IMR-90 (cell line): ENCODE results near the gene ADGRG4. TPM values are rescaled to one million over a fixed set of nuclear protein-coding genes. Genes with fewer than 3 reads are reported as not detected.

Source experiments
- ATAC-seq: fragments of 200-7000 bp; cut with Tn5 transposase; 2 replicates; pipeline ENCODE4 v1.9.1; 2020; ENCODE audit warnings: low read depth, mild to moderate bottlenecking, moderate library complexity
- BruUV-seq: library from RNA; stranded (reverse); fragments of 400-500 nt; replicated peaks from 2 replicates; lab custom pipeline; 2021; lab: Mats Ljungman, UMichigan
- CTCF ChIA-PET: fragments of 300-600 bp; formaldehyde crosslinking; extraction: SDS; loops from one replicate; lab custom pipeline; 2021; ENCODE audit warnings: antibody characterized with exemption; lab: Yijun Ruan, JAX
- POLR2A ChIA-PET: fragments of 300-600 bp; sonication (Branson Sonifier 250); formaldehyde crosslinking; loops from one replicate; lab custom pipeline; 2022; ENCODE audit warnings: antibody characterized with exemption; ENCODE audit not compliant: unreplicated experiment; lab: Charles Lee
- DNase-seq: peaks from one replicate; pipeline ENCODE4 v3.0.0; 2013
- H2AFZ ChIP-seq: replicated peaks from 2 replicates; pipeline ENCODE3; 2013; ENCODE audit warnings: low read length, mild to moderate bottlenecking; ENCODE audit not compliant: poor library complexity
- H2AK5ac ChIP-seq: 2 replicates; pipeline ENCODE4 v1.6.1; 2013; ENCODE audit warnings: low read depth, low read length, inconsistent platforms
- H2AK9ac ChIP-seq: replicated peaks from 2 replicates; pipeline ENCODE3; 2013; ENCODE audit warnings: mild to moderate bottlenecking, low read depth, low read length, moderate library complexity; ENCODE audit not compliant: poor library complexity
- H2BK120ac ChIP-seq: 2 replicates; pipeline ENCODE4 v1.6.1; 2013; ENCODE audit warnings: low read depth, low read length, inconsistent platforms
- H2BK15ac ChIP-seq: 3 replicates; pipeline ENCODE4 v1.6.1; 2013; ENCODE audit warnings: low read depth, low read length, inconsistent platforms
- H2BK20ac ChIP-seq: 2 replicates; pipeline ENCODE4 v1.6.1; 2013; ENCODE audit warnings: low read depth, mild to moderate bottlenecking, inconsistent platforms, low read length, moderate library complexity
- H2BK5ac ChIP-seq: 2 replicates; pipeline ENCODE4 v1.6.1; 2013; ENCODE audit warnings: mild to moderate bottlenecking, low read depth, low read length, inconsistent platforms; ENCODE audit not compliant: poor library complexity, severe bottlenecking
- H3K14ac ChIP-seq: replicated peaks from 2 replicates; pipeline ENCODE4 v1.6.1; 2013; ENCODE audit warnings: low read depth, low read length, inconsistent platforms
- H3K18ac ChIP-seq: 2 replicates; pipeline ENCODE4 v1.6.1; 2013; ENCODE audit warnings: low read depth, low read length, control low read depth
- H3K23ac ChIP-seq: 2 replicates; pipeline ENCODE4 v1.6.1; 2013; ENCODE audit warnings: low read depth, low read length, inconsistent platforms
- H3K27ac ChIP-seq: 2 replicates; pipeline ENCODE4 v1.5.1; 2013; ENCODE audit warnings: mild to moderate bottlenecking, control low read depth, low read length; ENCODE audit not compliant: insufficient read depth
- H3K27me3 ChIP-seq: 2 replicates; pipeline ENCODE4 v1.6.1; 2013; ENCODE audit warnings: low read length; ENCODE audit not compliant: control insufficient read depth, insufficient read depth
- H3K36me3 ChIP-seq: 2 replicates; pipeline ENCODE4 v1.6.1; 2013; ENCODE audit warnings: low read length, mixed read lengths; ENCODE audit not compliant: control insufficient read depth, insufficient read depth
- H3K4ac ChIP-seq: 2 replicates; pipeline ENCODE4 v1.6.1; 2013; ENCODE audit warnings: low read depth, low read length, inconsistent platforms
- H3K4me1 ChIP-seq: 2 replicates; pipeline ENCODE4 v1.6.1; 2013; ENCODE audit warnings: low read length, mixed read lengths; ENCODE audit not compliant: control insufficient read depth, insufficient read depth
- H3K4me2 ChIP-seq: 2 replicates; pipeline ENCODE4 v1.6.1; 2013; ENCODE audit warnings: low read depth, mild to moderate bottlenecking, control low read depth, low read length, moderate library complexity
- H3K4me3 ChIP-seq: 2 replicates; pipeline ENCODE4 v1.5.1; 2013; ENCODE audit warnings: low read depth, mild to moderate bottlenecking, control low read depth, low read length, moderate library complexity; ENCODE audit not compliant: insufficient read depth
- H3K56ac ChIP-seq: 2 replicates; pipeline ENCODE4 v1.6.1; 2013; ENCODE audit warnings: low read length, inconsistent platforms; ENCODE audit not compliant: insufficient read depth; ENCODE audit errors: extremely low read depth
- H3K79me1 ChIP-seq, 2 experiments: 2 replicates each; pipeline ENCODE4 v1.6.1; 2013; ENCODE audit warnings: low read length in 2 of 2, inconsistent platforms in 1 of 2, low read depth in 1 of 2
- H3K9ac ChIP-seq: 2 replicates; pipeline ENCODE4 v1.6.1; 2013; ENCODE audit warnings: low read depth, low read length, control low read depth
- H3K9me1 ChIP-seq: 2 replicates; pipeline ENCODE4 v1.6.1; 2013; ENCODE audit warnings: low read length, inconsistent platforms; ENCODE audit not compliant: insufficient read depth
- H3K9me3 ChIP-seq: 2 replicates; pipeline ENCODE4 v1.6.1; 2013; ENCODE audit warnings: low read length; ENCODE audit not compliant: control insufficient read depth, insufficient read depth
- H4K20me1 ChIP-seq: 2 replicates; pipeline ENCODE4 v1.6.1; 2013; ENCODE audit warnings: low read length, inconsistent platforms; ENCODE audit not compliant: insufficient read depth
- H4K5ac ChIP-seq: 2 replicates; pipeline ENCODE4 v1.6.1; 2013; ENCODE audit warnings: mild to moderate bottlenecking, low read depth, low read length, control low read depth
- H4K8ac ChIP-seq, 2 experiments: 2 replicates each; pipeline ENCODE4 v1.6.1; 2013; ENCODE audit warnings: low read depth in 2 of 2, low read length in 2 of 2, control low read depth in 1 of 2, inconsistent platforms in 1 of 2
- H4K91ac ChIP-seq: 2 replicates; pipeline ENCODE4 v1.6.1; 2013; ENCODE audit warnings: low read depth, low read length, inconsistent platforms; ENCODE audit not compliant: insufficient read depth
- FOS ChIP-seq: fragments of 150-350 bp; IDR thresholded peaks from 2 replicates; pipeline ENCODE4 v1.6.1; 2016; ENCODE audit warnings: low read depth, low read length
- WGBS, 2 experiments: methylation state at CpG; one replicate each; pipeline versions ENCODE4 v1.1.5 to v1.1.7; 2013; ENCODE audit warnings: missing lambda C conversion rate in 2 of 2; ENCODE audit not compliant: insufficient read length in 1 of 2; ENCODE audit errors: extremely low coverage in 2 of 2; 5-methylcytosine and 5-hydroxymethylcytosine counted together
- dilution Hi-C: fragments of 300-500 bp; cut with HindIII; formaldehyde crosslinking; loops from one replicate; pipeline ENCODE4 v1.14.3; 2018; ENCODE audit warnings: low sequenced_read_pairs; ENCODE audit not compliant: unreplicated experiment
- in situ Hi-C: fragments of 300-500 bp; cut with MboI; formaldehyde crosslinking; loops from 3 replicates; pipeline ENCODE4 v1.14.3; 2019; ENCODE audit warnings: low sequenced_read_pairs, inconsistent platforms, mixed read lengths
- intact Hi-C: fragments of 100-400 bp; cut with micrococcal nuclease; formaldehyde crosslinking; loops from 2 replicates; pipeline ENCODE4 v1.10.0; 2022
- polyA plus RNA-seq, 3 experiments: library from polyadenylated mRNA; depleted of rRNA; stranded (reverse); fragments of >200 nt; gene quantifications; 2 replicates each; pipeline ENCODE4 v1.2.3, GENCODE V29; 2012; ENCODE audit warnings: low replicate concordance in 1 of 3
- total RNA-seq: library from RNA; depleted of rRNA; stranded (reverse); fragments of >200 nt; gene quantifications from 2 replicates; pipeline ENCODE4 v1.2.3, GENCODE V29; 2012
- TF ChIP-seq, protein P1 (sequence below): conservative IDR thresholded peaks from 2 replicates; pipeline ENCODE4 v1.5.1; 2012; ENCODE audit warnings: mild to moderate bottlenecking, low read depth, low read length, improper control_type of control experiment

The ADGRG4 gene
- total and polyA plus RNA-seq, 2 of the 4 experiments (the other 2 are of a cell fraction): under 0.01 TPM; not detected in 1

GRCh38 chrX:136336623-136337022 lies 35.9 kb downstream of the ADGRG4 start:
- H2BK5ac ChIP-seq: no peak overlapping the region
- H2AK5ac ChIP-seq: no peak overlapping the region
- no peak overlapping the region for H3K4me3 ChIP-seq
- no peak overlapping the region for H4K91ac ChIP-seq
- no peak overlapping the region for H3K56ac ChIP-seq
- no peak overlapping the region for H4K8ac ChIP-seq
- no peak overlapping the region for H4K5ac ChIP-seq
- no peak overlapping the region for H3K14ac ChIP-seq
- CTCF ChIA-PET: no interaction called here
- POLR2A ChIA-PET: no interaction called here
- no peaks in the 10 kb centered on the region for H3K9me1 ChIP-seq
- H3K9ac ChIP-seq: no peak overlapping the region
- DNase-seq: no peak
- no peak overlapping the region for H2BK20ac ChIP-seq
- H2BK120ac ChIP-seq: no peak overlapping the region
- H4K20me1 ChIP-seq: no peaks in the 10 kb centered on the region
- no peaks in the 10 kb centered on the region for H3K27me3 ChIP-seq
- no peak for ATAC-seq
- H3K27ac ChIP-seq: no peak overlapping the region
- no peak overlapping the region for H3K4me2 ChIP-seq
- in situ Hi-C loops (no loop called here), dilution Hi-C loops (no loop called here), intact Hi-C loops (no loop called here)
- BruUV-seq: no TSS peak
- no peak overlapping the region for H2AFZ ChIP-seq
- H3K4ac ChIP-seq: no peak overlapping the region
- no peaks in the 10 kb centered on the region for H3K36me3 ChIP-seq
- H3K9me3 ChIP-seq: no peaks in the 10 kb centered on the region
- H3K4me1 ChIP-seq: no peaks in the 10 kb centered on the region
- no CpG with 5 or more reads among the region's 1 CpG for WGBS, 2 experiments
- no peak overlapping the region for H3K23ac ChIP-seq
- H2BK15ac ChIP-seq: no peak overlapping the region
- TF ChIP-seq, protein P1, sequence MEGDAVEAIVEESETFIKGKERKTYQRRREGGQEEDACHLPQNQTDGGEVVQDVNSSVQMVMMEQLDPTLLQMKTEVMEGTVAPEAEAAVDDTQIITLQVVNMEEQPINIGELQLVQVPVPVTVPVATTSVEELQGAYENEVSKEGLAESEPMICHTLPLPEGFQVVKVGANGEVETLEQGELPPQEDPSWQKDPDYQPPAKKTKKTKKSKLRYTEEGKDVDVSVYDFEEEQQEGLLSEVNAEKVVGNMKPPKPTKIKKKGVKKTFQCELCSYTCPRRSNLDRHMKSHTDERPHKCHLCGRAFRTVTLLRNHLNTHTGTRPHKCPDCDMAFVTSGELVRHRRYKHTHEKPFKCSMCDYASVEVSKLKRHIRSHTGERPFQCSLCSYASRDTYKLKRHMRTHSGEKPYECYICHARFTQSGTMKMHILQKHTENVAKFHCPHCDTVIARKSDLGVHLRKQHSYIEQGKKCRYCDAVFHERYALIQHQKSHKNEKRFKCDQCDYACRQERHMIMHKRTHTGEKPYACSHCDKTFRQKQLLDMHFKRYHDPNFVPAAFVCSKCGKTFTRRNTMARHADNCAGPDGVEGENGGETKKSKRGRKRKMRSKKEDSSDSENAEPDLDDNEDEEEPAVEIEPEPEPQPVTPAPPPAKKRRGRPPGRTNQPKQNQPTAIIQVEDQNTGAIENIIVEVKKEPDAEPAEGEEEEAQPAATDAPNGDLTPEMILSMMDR: peak; percentile 24; the same call in 1 of the 2 replicates
- no peak for TF ChIP-seq FOS
- H2AK9ac ChIP-seq: no peak overlapping the region
- no peaks in the 10 kb centered on the region for H3K79me1 ChIP-seq
- no peak overlapping the region for H3K18ac ChIP-seq
